Measurements from ENCODE around the gene TRIP10. TPM values are rescaled to one million over a fixed set of nuclear protein-coding genes. Genes with fewer than 3 reads are reported as not detected.
"Not testable (repeated sequence)": the region's sequence is repeated elsewhere in the genome, so short reads cannot be mapped to it uniquely, and the experiment has no call there.

The TRIP10 gene
- total RNA-seq, 1 experiment from 2014 or later, result 96.6 TPM

GRCh38 chr19:6794686-6795431 lies 55.4 kb downstream of the TRIP10 start:
- CTCF ChIA-PET, result no interaction called here

GRCh38 chr19:6796278-6796677 lies 56.8 kb downstream of the TRIP10 start:
- H4K20me1 ChIP-seq (ENCODE audit: low read length), result no peaks in the 10 kb centered on the region
- H3K4me3 ChIP-seq (ENCODE audit: low read length), result no peak overlapping the region
- H3K4me1 ChIP-seq (ENCODE audit: insufficient read depth, low read length), result peaks cover 9% of the 10 kb centered on the region
- H3K4me2 ChIP-seq (ENCODE audit: low read length), result no peak overlapping the region
- H3K36me3 ChIP-seq (ENCODE audit: low read depth, low read length), result no peaks in the 10 kb centered on the region
- no peak for DNase-seq
- intact Hi-C loops (cut with micrococcal nuclease), result no loop called here
- CTCF ChIA-PET, result no interaction called here
- TF ChIP-seq EZH2 (IDR thresholded peaks at IDR 0.05; ENCODE audit: low read length, unreplicated experiment), result no peak
- H3F3A ChIP-seq (ENCODE audit: low read length, unreplicated experiment), result no peaks in the 10 kb centered on the region
- no peak overlapping the region for H3K9ac ChIP-seq (ENCODE audit: low read length)
- no TSS peak for BruUV-seq (replicated peaks)
- H3K79me2 ChIP-seq (ENCODE audit: low read length), result no peaks in the 10 kb centered on the region
- H3K27me3 ChIP-seq (ENCODE audit: low read length), result no peaks in the 10 kb centered on the region
- no peaks in the 10 kb centered on the region for H3K9me2 ChIP-seq (replicated peaks; ENCODE audit: low read length)
- H3K27ac ChIP-seq (ENCODE audit: low read length), result no peak overlapping the region
- H2AFZ ChIP-seq (ENCODE audit: low read length), result no peak overlapping the region
- POLR2A ChIA-PET (ENCODE audit: unreplicated experiment), result no interaction called here
- H3K9me3 ChIP-seq (ENCODE audit: low read length), result no peaks in the 10 kb centered on the region
- no peak for ATAC-seq

More at GRCh38 chr19:6794686-6795431, 55.4 kb downstream of the TRIP10 start:
- Histone ChIP-seq H3K36me3 (ENCODE audit: low read depth, low read length) (no peaks in the 10 kb centered on the region), H3K4me2 (ENCODE audit: low read length) (no peak overlapping the region), H3K4me1 (ENCODE audit: insufficient read depth, low read length) (no peaks in the 10 kb centered on the region), H3K4me3 (ENCODE audit: low read length) (no peak overlapping the region), H2AFZ (ENCODE audit: low read length) (no peak overlapping the region), H4K20me1 (ENCODE audit: low read length) (no peaks in the 10 kb centered on the region), H3K27ac (ENCODE audit: low read length) (no peak overlapping the region), H3K9ac (ENCODE audit: low read length) (no peak overlapping the region), H3K9me2 (replicated peaks; ENCODE audit: low read length) (no peaks in the 10 kb centered on the region), H3K27me3 (ENCODE audit: low read length) (no peaks in the 10 kb centered on the region), H3K9me3 (ENCODE audit: low read length) (no peaks in the 10 kb centered on the region), H3K79me2 (ENCODE audit: low read length) (no peaks in the 10 kb centered on the region), H3F3A (ENCODE audit: low read length, unreplicated experiment) (no peaks in the 10 kb centered on the region)
- no TSS peak for BruUV-seq (replicated peaks)
- POLR2A ChIA-PET (ENCODE audit: unreplicated experiment), result no interaction called here
- ATAC-seq (no peak), DNase-seq (no peak)
- intact Hi-C loops (cut with micrococcal nuclease), result no loop called here
- TF ChIP-seq EZH2phosphoT487 (IDR thresholded peaks at IDR 0.05; ENCODE audit: borderline replicate concordance, low read length) (no peak), CTCF (conservative IDR thresholded peaks at IDR 0.05; ENCODE audit: low read depth, low read length) (no peak), EZH2 (IDR thresholded peaks at IDR 0.05; ENCODE audit: low read length, unreplicated experiment) (no peak)

- Histone ChIP-seq H3K4me2 (ENCODE audit: low read length) (no peak overlapping the region), H3K36me3 (ENCODE audit: low read depth, low read length) (no peaks in the 10 kb centered on the region), H3K4me1 (ENCODE audit: insufficient read depth, low read length) (peaks cover 20% of the 10 kb centered on the region), H3K27me3 (ENCODE audit: low read length) (no peaks in the 10 kb centered on the region), H3K79me2 (ENCODE audit: low read length) (no peaks in the 10 kb centered on the region), H3K9ac (ENCODE audit: low read length) (no peak overlapping the region), H3F3A (ENCODE audit: low read length, unreplicated experiment) (no peaks in the 10 kb centered on the region), H2AFZ (ENCODE audit: low read length) (no peak overlapping the region), H3K4me3 (ENCODE audit: low read length) (no peak overlapping the region), H3K9me3 (ENCODE audit: low read length) (no peaks in the 10 kb centered on the region), H3K27ac (ENCODE audit: low read length) (no peak overlapping the region), H4K20me1 (ENCODE audit: low read length) (no peaks in the 10 kb centered on the region), H3K9me2 (replicated peaks; ENCODE audit: low read length) (no peaks in the 10 kb centered on the region)
- ATAC-seq (no peak), DNase-seq (no peak)
- TF ChIP-seq CTCF (conservative IDR thresholded peaks at IDR 0.05; ENCODE audit: low read depth, low read length) (no peak), EZH2phosphoT487 (IDR thresholded peaks at IDR 0.05; ENCODE audit: borderline replicate concordance, low read length) (no peak), EZH2 (IDR thresholded peaks at IDR 0.05; ENCODE audit: low read length, unreplicated experiment) (no peak)
- ChIA-PET POLR2A (ENCODE audit: unreplicated experiment) (no interaction called here), CTCF (no interaction called here)
- intact Hi-C loops (cut with micrococcal nuclease), result no loop called here
- BruUV-seq (replicated peaks), result no TSS peak
Measured at GRCh38 chr19:6797646-6798045, 58.2 kb downstream of the TRIP10 start.

- DNase-seq; POLR2A ChIA-PET (ENCODE audit: unreplicated experiment); H2AFZ ChIP-seq (ENCODE audit: low read length); ATAC-seq; H3K79me2 ChIP-seq (ENCODE audit: low read length); H4K20me1 ChIP-seq (ENCODE audit: low read length); H3K36me3 ChIP-seq (ENCODE audit: low read depth, low read length); H3K9me3 ChIP-seq (ENCODE audit: low read length); BruUV-seq (replicated peaks); CTCF ChIA-PET; H3K9me2 ChIP-seq (replicated peaks; ENCODE audit: low read length); H3K4me3 ChIP-seq (ENCODE audit: low read length); H3F3A ChIP-seq (ENCODE audit: low read length, unreplicated experiment); H3K27me3 ChIP-seq (ENCODE audit: low read length); H3K9ac ChIP-seq (ENCODE audit: low read length): not testable (repeated sequence)
- H3K4me2 ChIP-seq (ENCODE audit: low read length), result peak overlapping the region; percentile 79; the same call in 1 of the 2 replicates
- H3K27ac ChIP-seq (ENCODE audit: low read length), result peak overlapping the region; percentile 92
- peaks cover 25% of the 10 kb centered on the region for H3K4me1 ChIP-seq (ENCODE audit: insufficient read depth, low read length)
- intact Hi-C loops (cut with micrococcal nuclease), result loop anchor here (2.0 kb wide), 1 partner anchor 33 kb away; the partner anchor contains the start of gene SH2D3A
Measured at GRCh38 chr19:6800160-6800790, 60.8 kb downstream of the TRIP10 start.
